Thyroid gland (tissue), 4 donors: ENCODE results near the gene HPS6.

Source experiments
- POLR2A ChIP-seq, 2 donors: fragments of 450-650 bp; IDR thresholded peaks; one replicate each; pipeline ENCODE4 v1.6.1; 2017; ENCODE audit warnings: antibody characterized with exemption in 2 of 2, mild to moderate bottlenecking in 2 of 2, moderate library complexity in 1 of 2
- TF ChIP-seq, protein P1 (sequence below), 6 experiments: fragments of 200-600 bp in 3 of 6; fragments of 450-650 bp in 3 of 6; sonication (generic) in 3 of 6; IDR thresholded peaks; one replicate each; pipeline ENCODE4 v1.5.1; 2016 to 2019; ENCODE audit warnings: antibody characterized with exemption in 6 of 6, mild to moderate bottlenecking in 2 of 6, inconsistent platforms in 1 of 6, moderate library complexity in 1 of 6

DNA sequence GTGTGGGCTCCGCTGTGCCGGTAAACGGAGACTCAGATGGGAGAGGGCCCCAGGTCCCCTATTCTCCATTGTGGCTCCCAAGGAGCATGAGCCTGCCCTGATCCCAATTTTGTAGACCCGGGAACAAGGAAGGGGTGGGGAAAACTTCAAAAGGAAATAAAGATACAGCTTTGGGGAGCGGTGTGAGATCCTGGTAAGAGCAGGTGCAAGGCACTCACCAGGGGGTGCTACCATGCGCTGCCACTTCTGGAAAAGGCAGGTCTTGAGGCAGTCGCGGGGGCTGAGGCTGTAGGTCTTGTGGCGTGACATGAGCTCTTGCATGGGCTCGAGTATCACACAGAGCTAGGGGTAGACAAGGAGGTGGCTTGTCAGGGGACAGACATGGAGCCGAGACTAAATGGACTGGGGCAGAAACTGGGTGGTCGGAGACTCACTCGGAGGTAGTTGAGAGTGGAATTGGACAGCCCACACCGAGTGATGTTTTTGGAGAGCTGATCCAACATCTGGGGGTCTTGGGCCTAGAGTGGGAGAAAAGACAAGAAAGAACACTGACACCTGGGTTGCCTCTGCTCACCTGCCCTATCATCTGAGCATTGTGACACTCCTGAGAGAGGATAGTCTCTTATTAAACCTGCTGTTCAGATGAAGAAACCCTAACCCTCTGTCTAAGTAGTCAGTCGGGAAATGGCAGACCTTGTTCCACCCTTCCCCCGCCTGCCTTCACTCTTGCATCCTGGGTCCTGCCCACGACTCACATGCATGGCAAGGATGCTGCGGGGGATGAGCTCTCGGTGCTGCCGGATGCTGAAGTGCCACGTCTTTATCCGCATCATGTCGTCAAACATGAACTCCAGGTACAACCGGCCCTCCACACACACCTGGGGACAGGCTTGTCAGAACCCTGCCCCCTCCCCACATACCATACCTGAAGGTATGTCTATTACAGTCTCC lies 44.3 kb downstream of the HPS6 start:
- TF ChIP-seq, protein P1, sequence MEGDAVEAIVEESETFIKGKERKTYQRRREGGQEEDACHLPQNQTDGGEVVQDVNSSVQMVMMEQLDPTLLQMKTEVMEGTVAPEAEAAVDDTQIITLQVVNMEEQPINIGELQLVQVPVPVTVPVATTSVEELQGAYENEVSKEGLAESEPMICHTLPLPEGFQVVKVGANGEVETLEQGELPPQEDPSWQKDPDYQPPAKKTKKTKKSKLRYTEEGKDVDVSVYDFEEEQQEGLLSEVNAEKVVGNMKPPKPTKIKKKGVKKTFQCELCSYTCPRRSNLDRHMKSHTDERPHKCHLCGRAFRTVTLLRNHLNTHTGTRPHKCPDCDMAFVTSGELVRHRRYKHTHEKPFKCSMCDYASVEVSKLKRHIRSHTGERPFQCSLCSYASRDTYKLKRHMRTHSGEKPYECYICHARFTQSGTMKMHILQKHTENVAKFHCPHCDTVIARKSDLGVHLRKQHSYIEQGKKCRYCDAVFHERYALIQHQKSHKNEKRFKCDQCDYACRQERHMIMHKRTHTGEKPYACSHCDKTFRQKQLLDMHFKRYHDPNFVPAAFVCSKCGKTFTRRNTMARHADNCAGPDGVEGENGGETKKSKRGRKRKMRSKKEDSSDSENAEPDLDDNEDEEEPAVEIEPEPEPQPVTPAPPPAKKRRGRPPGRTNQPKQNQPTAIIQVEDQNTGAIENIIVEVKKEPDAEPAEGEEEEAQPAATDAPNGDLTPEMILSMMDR (IDR thresholded peaks at IDR 0.05) = no peak
- TF ChIP-seq POLR2A (IDR thresholded peaks at IDR 0.05) = no peak
